Stimulated activated naive CD8-positive, alpha-beta T cell treated with anti-CD3 and anti-CD28 coated beads, Interleukin-15, amount 100 ng/mL, for 72 hours (primary cell): ENCODE measurements around the gene DDX20.
A peak's percentile ranks its signal among the peaks of the same experiment; 100 is the strongest.

ENCODE experiments used
- ATAC-seq: fragments of 150-1000 bp; cut with Tn5 transposase; 2 replicates; pipeline ENCODE4 v1.10.0; 2021; ENCODE audit warnings: mild to moderate bottlenecking, moderate library complexity
- DNase-seq, 2 donors: peaks; one replicate each; pipeline ENCODE4 v3.0.0; 2021 to 2022
- H3K27ac Mint-ChIP-seq, 2 donors: one replicate each; pipeline ENCODE4 v1.8.0; 2022; ENCODE audit warnings: mild to moderate bottlenecking in 2 of 2, mixed read lengths in 2 of 2, moderate library complexity in 2 of 2
- H3K27me3 Mint-ChIP-seq: one replicate; pipeline ENCODE4 v1.8.0; 2022; ENCODE audit warnings: mixed read lengths
- H3K4me1 Mint-ChIP-seq: one replicate; pipeline ENCODE4 v1.8.0; 2022; ENCODE audit warnings: mild to moderate bottlenecking, mixed read lengths
- H3K4me3 Mint-ChIP-seq, 2 donors: one replicate each; pipeline ENCODE4 v1.8.0; 2022; ENCODE audit warnings: mild to moderate bottlenecking in 2 of 2, mixed read lengths in 2 of 2, moderate library complexity in 1 of 2
- H3K9me3 Mint-ChIP-seq, 2 donors: one replicate each; pipeline ENCODE4 v1.8.0; 2022; ENCODE audit warnings: mixed read lengths in 2 of 2

The DDX20 gene

DNA sequence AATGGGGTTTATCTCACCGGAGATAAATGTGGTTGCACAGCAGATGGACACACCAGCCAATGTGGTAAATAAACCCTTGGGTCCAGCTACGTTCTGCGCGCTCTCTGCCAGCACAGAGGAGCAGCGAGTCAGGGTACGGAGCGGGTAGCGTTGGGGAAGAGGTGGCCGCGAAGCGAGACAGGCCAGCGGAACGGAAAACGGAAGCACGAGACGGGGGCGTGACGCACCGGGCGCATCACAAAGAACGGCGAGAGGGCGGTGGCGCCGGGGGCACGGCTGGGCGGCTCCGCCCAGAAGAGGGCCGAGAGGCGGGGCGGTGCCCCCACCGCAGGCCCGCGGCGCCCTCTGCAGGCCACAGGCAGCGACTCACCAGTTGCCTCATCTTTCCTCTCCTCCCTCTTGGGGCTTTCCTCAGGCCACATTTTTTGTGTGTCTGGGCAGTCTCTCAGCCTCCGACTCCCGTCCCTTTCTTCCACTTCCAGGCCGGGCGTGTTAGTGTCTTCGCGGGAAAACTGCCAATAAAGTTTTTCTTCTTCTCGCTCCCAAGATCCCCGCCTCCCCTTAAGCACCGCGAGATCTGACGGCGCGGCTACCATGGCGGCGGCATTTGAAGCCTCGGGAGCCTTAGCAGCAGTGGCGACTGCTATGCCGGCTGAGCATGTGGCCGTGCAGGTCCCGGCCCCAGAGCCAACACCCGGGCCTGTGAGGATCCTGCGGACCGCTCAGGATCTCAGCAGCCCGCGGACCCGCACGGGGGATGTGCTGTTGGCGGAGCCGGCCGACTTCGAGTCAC lies at the start of gene DDX20:
Gene DDX20 (plus strand): TSS at position 571 of the 793 bp plus-strand sequence. CDS start 24 bp downstream, at position 595.
- DNase-seq (peak; percentile 95), ATAC-seq (peak; percentile 93)
- Mint-ChIP-seq H3K27ac (peak within 1 kb of the TSS; percentile 99), H3K4me1 (peaks cover 31% of the 10 kb centered on the region), H3K4me3 (peak within 1 kb of the TSS; percentile 86 to 99), H3K9me3 (no peaks in the 10 kb centered on the region), H3K27me3 (no peaks in the 10 kb centered on the region)

GRCh38 chr1:111706921-111707320 lies 48.8 kb upstream of the DDX20 start:
- no peak overlapping the region for H3K27ac Mint-ChIP-seq
- no peak overlapping the region for H3K4me3 Mint-ChIP-seq
- H3K9me3 Mint-ChIP-seq = no peaks in the 10 kb centered on the region
- DNase-seq (no peak), ATAC-seq (no peak)
- peaks cover 38% of the 10 kb centered on the region for H3K4me1 Mint-ChIP-seq
- no peaks in the 10 kb centered on the region for H3K27me3 Mint-ChIP-seq

- ATAC-seq (no peak), DNase-seq (no peak)
- H3K4me3 Mint-ChIP-seq = no peak overlapping the region
- peaks cover 38% of the 10 kb centered on the region for H3K4me1 Mint-ChIP-seq
- H3K9me3 Mint-ChIP-seq = no peaks in the 10 kb centered on the region
- peak overlapping the region; percentile 33 to 34 for H3K27ac Mint-ChIP-seq
- H3K27me3 Mint-ChIP-seq = no peaks in the 10 kb centered on the region
Measured at GRCh38 chr1:111707906-111708305, 47.8 kb upstream of the DDX20 start.

- H3K9me3 Mint-ChIP-seq = no peaks in the 10 kb centered on the region
- H3K27me3 Mint-ChIP-seq = no peaks in the 10 kb centered on the region
- ATAC-seq = peak; percentile 77
- H3K27ac Mint-ChIP-seq = no peak overlapping the region
- H3K4me3 Mint-ChIP-seq = no peak overlapping the region
- peaks cover 25% of the 10 kb centered on the region for H3K4me1 Mint-ChIP-seq
- DNase-seq = no peak
Measured at GRCh38 chr1:111709986-111710385, 45.7 kb upstream of the DDX20 start.

GRCh38 chr1:111716333-111716732 lies 39.4 kb upstream of the DDX20 start:
- no peaks in the 10 kb centered on the region for H3K9me3 Mint-ChIP-seq
- no peaks in the 10 kb centered on the region for H3K27me3 Mint-ChIP-seq
- DNase-seq (no peak), ATAC-seq (no peak)
- no peak overlapping the region for H3K4me3 Mint-ChIP-seq
- H3K4me1 Mint-ChIP-seq = peaks cover 6% of the 10 kb centered on the region
- no peak overlapping the region for H3K27ac Mint-ChIP-seq

DNA sequence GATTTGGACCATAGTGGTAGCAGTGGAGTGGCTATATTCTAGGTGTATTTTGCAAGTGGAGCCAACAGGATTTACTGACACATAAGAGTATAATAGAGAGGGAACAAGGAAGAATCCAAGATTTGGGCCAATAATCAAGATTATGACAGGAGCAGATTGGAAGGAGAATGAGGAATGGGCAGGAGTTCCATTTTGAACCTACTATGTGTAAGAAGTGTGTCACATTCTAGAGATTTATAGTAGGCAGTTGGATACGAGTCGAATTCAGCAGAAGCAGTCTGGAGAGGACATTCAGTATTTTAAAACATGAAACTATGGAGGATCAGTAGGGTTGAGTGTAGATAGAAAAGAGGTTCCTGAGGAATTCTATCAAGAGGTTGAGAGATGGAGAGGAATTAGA lies 38.3 kb upstream of the DDX20 start:
- no peak overlapping the region for H3K27ac Mint-ChIP-seq
- DNase-seq (no peak), ATAC-seq (no peak)
- no peaks in the 10 kb centered on the region for H3K27me3 Mint-ChIP-seq
- H3K4me3 Mint-ChIP-seq = no peak overlapping the region
- H3K9me3 Mint-ChIP-seq = no peaks in the 10 kb centered on the region
- H3K4me1 Mint-ChIP-seq = peaks cover 6% of the 10 kb centered on the region

- H3K27me3 Mint-ChIP-seq = no peaks in the 10 kb centered on the region
- peak overlapping the region in 1 of 2 donors; percentile 69 for H3K27ac Mint-ChIP-seq
- no peaks in the 10 kb centered on the region for H3K9me3 Mint-ChIP-seq
Measured at GRCh38 chr1:111719135-111719534, 36.6 kb upstream of the DDX20 start.

DNA sequence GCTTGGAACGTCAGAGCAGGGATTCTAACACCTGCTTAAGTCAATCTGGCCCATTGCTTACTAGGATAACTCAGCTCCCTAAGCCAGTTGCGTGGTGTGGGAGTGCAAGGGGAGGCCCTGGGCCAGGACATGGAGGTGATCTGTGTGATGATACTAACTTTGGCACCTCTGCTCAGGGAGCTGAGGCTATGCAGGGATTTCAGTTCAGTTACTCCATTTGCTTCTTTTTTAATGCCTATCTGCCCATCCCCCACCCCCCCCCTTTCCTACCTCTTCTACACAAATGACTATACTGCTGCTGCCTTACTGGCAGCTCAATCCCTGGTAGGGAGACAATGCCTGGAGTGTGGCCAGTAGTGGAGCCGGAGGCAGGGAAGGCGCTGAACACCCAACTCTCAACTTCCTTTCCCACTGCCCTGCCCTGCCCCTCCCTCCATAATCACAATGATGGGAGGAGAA lies 36.0 kb upstream of the DDX20 start:
- no peak overlapping the region for H3K27ac Mint-ChIP-seq
- no peak for ATAC-seq
- H3K9me3 Mint-ChIP-seq = no peaks in the 10 kb centered on the region
- peaks cover 12% of the 10 kb centered on the region for H3K4me1 Mint-ChIP-seq
- H3K27me3 Mint-ChIP-seq = no peaks in the 10 kb centered on the region
- H3K4me3 Mint-ChIP-seq = no peak overlapping the region
- DNase-seq = no peak

More at GRCh38 chr1:111719135-111719534, 36.6 kb upstream of the DDX20 start:
- ATAC-seq = peak; percentile 9
- Mint-ChIP-seq H3K4me3 (no peak overlapping the region), H3K4me1 (peaks cover 12% of the 10 kb centered on the region)
- DNase-seq = no peak

DNA sequence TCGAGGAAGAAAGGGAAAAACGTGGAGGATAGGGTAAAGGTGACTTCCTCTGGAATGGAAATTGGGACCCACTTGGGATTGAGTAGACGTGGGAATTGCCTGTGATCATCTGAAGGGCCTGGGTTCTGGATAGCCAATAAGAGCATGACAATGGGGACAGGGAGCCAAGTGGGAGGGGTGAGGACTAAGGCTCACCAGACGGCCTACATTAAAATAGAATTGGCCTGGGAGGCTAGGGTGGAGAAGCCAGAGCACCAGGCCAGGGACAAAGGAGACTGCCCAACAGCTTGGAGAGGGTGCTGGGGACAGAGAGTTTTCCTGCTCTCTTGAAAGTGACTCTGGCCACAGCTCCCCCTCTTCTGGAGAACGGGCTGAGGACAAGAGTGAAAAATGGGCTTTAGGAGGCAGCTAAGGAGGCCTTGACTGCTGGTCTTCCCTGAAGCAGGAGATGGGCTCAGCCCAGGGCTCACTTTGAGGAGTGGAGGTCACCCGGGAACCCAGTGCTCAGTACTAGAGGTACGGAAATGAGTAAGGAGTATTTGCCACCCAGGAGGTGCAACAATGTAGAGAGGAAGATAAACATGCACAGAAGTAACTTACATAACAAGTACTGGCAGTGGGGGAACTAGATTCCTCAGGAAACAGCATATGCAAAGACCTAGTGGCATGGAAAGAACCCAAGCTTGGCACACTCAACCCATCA lies 35.3 kb upstream of the DDX20 start:
- Mint-ChIP-seq H3K4me3 (no peak overlapping the region), H3K4me1 (peaks cover 12% of the 10 kb centered on the region), H3K27ac (peak overlapping the region; percentile 28 to 79), H3K27me3 (no peaks in the 10 kb centered on the region), H3K9me3 (no peaks in the 10 kb centered on the region)
- DNase-seq (no peak), ATAC-seq (peak; percentile 14)

DNA sequence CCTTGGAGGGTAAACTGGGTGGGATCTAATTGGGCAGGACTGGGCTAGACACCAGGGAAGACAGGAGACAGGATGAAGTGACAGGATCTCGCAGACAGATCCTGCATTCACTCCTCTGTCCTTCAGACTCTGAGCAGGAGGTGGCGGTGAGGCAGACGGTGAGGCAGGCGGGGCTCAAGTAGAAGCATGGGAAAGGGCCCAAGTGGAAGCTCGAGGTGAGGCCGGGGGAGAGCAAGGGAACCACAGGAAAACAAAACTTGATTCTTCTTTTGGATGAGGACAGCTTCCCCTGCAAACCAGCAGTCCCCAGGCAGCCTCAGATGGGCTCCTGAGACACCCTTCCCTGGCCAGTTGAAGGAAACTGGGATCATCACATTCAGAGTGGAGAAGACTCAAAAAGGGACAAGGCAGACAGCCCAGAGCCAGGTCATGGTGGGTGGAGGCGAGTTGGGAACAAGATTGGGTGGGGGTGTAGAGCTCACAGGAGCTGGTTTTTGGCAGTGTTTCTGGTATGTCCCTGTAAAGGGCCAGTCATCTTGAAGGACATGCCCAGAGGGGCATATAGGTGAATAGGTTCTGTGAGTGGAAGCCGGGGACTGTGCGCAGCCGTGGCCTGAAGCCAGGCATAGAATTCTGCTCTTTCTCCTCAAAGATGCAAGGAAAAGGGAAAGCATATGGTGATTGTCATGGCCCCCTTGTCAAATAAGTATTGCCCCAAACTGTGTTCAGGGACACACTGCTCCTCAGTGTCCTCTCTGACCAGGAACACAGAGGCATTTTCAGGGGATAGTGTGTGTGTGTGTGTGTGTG lies 34.5 kb upstream of the DDX20 start:
- peak; percentile 12 for ATAC-seq
- no peaks in the 10 kb centered on the region for H3K27me3 Mint-ChIP-seq
- H3K9me3 Mint-ChIP-seq = no peaks in the 10 kb centered on the region
- peak overlapping the region; percentile 28 to 79 for H3K27ac Mint-ChIP-seq
- peaks cover 12% of the 10 kb centered on the region for H3K4me1 Mint-ChIP-seq
- no peak overlapping the region for H3K4me3 Mint-ChIP-seq
- DNase-seq = no peak

GRCh38 chr1:111723091-111723806 lies 32.5 kb upstream of the DDX20 start:
- ATAC-seq = no peak
- Mint-ChIP-seq H3K4me3 (no peak overlapping the region), H3K4me1 (peaks cover 6% of the 10 kb centered on the region), H3K27ac (peak overlapping the region; percentile 47 to 55), H3K27me3 (no peaks in the 10 kb centered on the region), H3K9me3 (no peaks in the 10 kb centered on the region)
- no peak for DNase-seq

DNA sequence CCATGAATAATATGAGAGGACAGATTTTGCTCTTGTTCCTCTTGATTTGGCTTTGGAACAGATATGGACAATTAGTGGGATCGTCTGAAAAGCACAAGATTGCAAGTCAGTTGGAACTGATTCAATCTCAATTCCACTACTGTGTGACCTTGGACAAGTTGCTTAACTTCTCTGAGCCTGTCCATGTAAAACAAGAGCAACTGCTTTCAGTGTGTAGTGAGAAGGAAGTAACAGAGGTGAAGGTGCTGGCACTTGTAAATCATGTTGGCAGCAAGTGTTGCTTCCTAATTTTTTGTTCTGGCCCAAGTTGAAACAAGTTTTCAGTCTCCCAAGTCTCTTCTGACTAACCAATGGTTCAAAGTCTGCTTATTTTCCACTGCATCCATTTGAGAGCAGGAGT lies 31.8 kb upstream of the DDX20 start:
- Mint-ChIP-seq H3K4me1 (peaks cover 6% of the 10 kb centered on the region), H3K27me3 (no peaks in the 10 kb centered on the region), H3K9me3 (no peaks in the 10 kb centered on the region), H3K27ac (no peak overlapping the region), H3K4me3 (no peak overlapping the region)
- no peak for DNase-seq
- ATAC-seq = no peak

DNA sequence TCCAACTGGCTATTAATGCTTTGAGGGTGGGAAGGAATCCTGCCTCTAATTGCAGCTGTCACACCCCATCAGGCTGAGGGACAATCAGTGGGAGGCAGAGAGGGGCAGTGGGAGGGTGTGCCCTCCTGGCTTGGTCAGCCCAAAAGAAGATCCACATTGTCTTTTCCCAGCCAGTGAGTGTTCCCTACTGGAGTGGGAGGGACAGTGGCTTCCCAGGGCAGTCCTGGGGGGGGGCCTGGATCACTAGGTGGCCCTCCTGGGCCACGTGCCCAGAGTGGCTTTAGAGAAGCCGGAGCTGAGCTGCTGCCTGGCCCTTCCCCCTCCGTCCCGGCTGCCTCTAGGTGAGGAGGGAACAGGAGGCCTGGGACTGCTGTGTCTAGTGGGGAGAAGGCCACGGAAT lies 30.5 kb upstream of the DDX20 start:
- Mint-ChIP-seq H3K4me1 (peaks cover 6% of the 10 kb centered on the region), H3K27me3 (no peaks in the 10 kb centered on the region), H3K27ac (no peak overlapping the region), H3K4me3 (no peak overlapping the region), H3K9me3 (no peaks in the 10 kb centered on the region)
- no peak for ATAC-seq
- no peak for DNase-seq

DNA sequence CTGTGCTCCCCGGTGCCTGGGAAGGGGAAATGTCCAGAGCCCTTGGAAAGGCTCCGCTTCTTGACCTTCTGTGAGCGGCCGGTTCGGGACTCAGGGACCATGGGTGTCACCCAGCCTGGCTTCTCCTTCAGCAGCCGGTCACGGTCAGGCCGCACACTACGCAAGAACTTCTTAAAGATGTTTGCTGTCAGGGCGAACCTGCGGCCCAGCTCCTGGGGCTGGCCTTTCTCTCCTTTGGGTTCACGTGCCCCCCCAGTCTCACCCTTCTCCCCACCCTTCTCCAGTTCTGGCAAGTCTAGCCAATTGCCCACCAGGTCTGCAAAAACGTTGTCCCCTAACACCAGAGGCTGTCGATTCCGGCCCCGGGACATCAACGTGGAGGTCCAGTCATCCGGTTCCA lies 28.6 kb upstream of the DDX20 start:
- H3K27ac Mint-ChIP-seq = no peak overlapping the region
- H3K27me3 Mint-ChIP-seq = no peaks in the 10 kb centered on the region
- H3K4me1 Mint-ChIP-seq = peaks cover 6% of the 10 kb centered on the region
- DNase-seq = no peak
- H3K4me3 Mint-ChIP-seq = no peak overlapping the region
- no peak for ATAC-seq
- H3K9me3 Mint-ChIP-seq = no peaks in the 10 kb centered on the region

- DNase-seq (no peak), ATAC-seq (no peak)
- Mint-ChIP-seq H3K4me1 (peaks cover 6% of the 10 kb centered on the region), H3K4me3 (no peak overlapping the region), H3K27me3 (no peaks in the 10 kb centered on the region), H3K9me3 (no peaks in the 10 kb centered on the region), H3K27ac (no peak overlapping the region)
Measured at GRCh38 chr1:111729271-111729921, 26.3 kb upstream of the DDX20 start.
